SK-MEL-5 (cell line): ENCODE measurements around the gene RPL15. TPM values are rescaled to one million over a fixed set of nuclear protein-coding genes. Genes with fewer than 3 reads are reported as not detected.

Experiments used
- DNase-seq: peaks from one replicate; pipeline ENCODE4 v3.0.0-alpha.2; 2016; ENCODE audit warnings: low read depth, low spot score
- in situ Hi-C: cut with HindIII; loops from 2 replicates; pipeline ENCODE4 v1.10.0; 2016; ENCODE audit warnings: low sequenced_read_pairs, high pct_unique_total_duplicates, low pct_unique_long_range_greater_than_20kb
- total RNA-seq: library from RNA; depleted of rRNA; stranded (reverse); fragments of >200 nt; shearing (Covaris generic); gene quantifications from 2 replicates; pipeline ENCODE4 v1.2.3, GENCODE V29; 2014

RPL15 gene
- total RNA-seq, 1 experiment from 2014 or later = 2,511 TPM

DNA sequence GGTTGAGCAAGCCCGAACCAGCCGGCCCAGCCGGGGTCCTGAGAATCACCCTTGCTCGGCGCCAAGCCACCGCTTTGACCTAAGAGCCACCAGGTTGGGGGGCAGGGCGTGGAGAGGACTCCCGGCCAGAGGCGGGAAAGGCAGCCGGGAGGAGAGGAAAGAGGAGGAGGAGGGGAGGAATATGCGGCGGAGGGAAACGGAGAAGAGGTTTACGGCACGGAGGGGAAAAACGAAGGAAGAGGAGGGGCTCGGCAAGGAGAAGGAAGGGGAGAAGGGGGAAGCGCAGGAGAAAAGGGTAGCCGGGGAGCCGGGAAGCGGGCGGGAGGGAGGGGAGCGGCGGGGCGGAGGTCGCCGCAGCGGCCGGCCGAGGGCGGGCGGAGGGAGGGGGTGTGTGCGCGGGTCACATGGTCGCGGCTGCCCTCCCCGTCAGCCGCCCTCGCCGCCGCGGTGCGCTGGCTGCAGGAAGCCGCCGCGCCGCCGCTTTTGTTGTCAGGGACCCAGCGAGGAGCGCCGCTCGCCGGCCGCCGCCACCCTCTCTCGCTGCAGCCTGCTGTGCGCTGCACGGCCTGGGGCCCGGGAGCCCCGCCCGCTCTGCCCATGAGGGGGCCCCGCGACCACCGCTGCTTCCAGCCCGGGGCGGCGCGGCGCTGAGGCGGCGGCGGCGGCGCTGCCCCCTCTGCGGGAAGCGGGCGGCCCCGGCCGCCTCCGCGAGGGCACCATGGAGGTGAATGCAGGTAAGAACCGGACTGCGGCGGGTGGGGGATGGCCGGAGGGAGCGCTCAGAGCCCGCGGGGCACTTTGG is 28.1 kb downstream of the RPL15 start, which contains the start of gene NR1D2:
Gene NR1D2, plus strand, starts transcription at position 426 of the 802 bp plus-strand sequence. Its CDS starts 293 bp downstream, at position 719.
- in situ Hi-C loops = no loop called here
- DNase-seq = peak; percentile 76

- in situ Hi-C loops = no loop called here
- DNase-seq = no peak
These were observed 28.7 kb downstream of the RPL15 start for GRCh38 chr3:23945663-23945912.

DNA sequence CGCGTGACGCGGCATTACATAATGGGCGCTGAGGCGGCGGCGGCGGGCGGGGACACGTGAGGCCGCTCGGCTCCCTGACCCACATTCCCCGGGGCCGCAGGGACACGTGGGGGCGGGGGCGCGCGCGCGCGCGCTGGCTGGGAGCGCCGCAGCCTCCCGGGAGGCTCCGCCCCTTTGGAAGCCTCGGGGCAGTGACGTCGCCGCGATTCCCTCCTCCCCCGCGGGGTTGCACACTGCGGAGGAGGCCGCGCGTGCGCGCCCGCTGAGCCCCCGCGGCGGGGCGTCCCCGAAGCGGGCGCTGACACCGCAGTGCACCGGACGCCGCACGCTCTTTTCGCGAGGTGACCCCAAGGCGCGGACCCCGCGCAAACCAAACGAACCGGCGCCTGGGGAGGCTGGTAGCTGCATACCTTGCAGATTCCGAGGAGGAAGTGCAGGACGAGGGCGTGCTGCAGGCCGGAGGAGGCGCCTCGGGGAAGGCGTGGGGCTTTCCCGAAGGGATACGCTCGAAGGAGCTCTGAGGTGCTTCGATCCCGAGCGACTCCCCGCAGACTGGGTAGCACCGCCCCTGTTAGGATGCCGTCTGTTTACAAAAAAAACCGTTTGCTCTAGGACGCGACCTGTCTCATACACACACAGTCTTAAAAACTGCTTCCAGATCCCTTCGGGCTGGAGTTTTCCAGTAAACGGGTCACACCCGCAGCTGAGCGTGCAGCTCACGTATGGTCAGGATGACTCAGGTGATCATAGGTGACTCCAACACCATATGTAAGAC is 29.2 kb downstream of the RPL15 start:
- peak; percentile 93 for DNase-seq
- in situ Hi-C loops = no loop called here

GRCh38 chr3:23948761-23949160 is 31.8 kb downstream of the RPL15 start:
- in situ Hi-C loops = no loop called here
- no peak for DNase-seq

- no peak for DNase-seq
- in situ Hi-C loops = no loop called here
These were observed 32.9 kb downstream of the RPL15 start for GRCh38 chr3:23949784-23950183.

- in situ Hi-C loops = no loop called here
- DNase-seq = no peak
These were observed 33.4 kb downstream of the RPL15 start for GRCh38 chr3:23950293-23950692.

DNA sequence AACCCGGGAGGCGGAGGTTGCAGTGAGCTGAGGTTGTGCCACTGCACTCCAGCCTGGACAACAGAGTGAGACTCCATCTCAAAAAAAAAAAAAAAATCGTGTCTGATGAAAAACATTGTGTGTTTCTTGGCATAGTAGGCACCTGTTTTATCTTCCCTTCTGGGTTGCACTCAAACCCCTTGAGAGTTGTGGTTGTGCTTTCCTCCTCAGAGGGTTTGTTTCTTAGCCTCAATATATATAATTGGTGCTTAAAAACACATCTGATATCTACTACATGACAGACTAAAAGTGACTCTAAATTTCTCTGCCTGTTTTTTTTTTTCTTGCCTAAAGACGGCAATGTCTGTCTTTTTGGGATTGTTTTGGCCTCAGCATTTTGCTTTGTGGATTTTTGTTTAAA is 35.7 kb downstream of the RPL15 start:
- in situ Hi-C loops = no loop called here
- no peak for DNase-seq

GRCh38 chr3:23953523-23953922 is 36.6 kb downstream of the RPL15 start:
- DNase-seq = no peak

DNA sequence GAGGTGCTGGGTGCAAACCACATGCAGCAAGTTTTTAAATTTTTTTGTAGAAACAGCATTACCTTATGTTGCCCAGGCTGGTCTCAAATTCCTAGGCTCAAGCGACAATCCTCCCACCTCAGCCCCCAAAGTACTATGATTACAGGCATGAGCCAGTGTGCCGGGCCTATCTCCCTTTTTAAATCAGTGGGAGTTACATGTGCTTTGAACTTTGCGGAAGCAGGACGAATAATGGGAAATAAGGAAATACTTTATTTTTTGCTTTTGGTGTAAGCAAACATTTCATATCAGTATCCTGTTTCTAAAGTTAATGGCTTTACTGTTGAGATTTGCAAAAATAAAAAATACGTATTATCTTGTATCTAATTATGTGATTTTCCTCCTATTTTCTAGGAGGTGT is 37.2 kb downstream of the RPL15 start:
- in situ Hi-C loops = no loop called here
- no peak for DNase-seq

More at GRCh38 chr3:23953523-23953922, 36.6 kb downstream of the RPL15 start:
- in situ Hi-C loops = no loop called here

- DNase-seq = no peak
- in situ Hi-C loops = no loop called here
These were observed 39.8 kb downstream of the RPL15 start for GRCh38 chr3:23956701-23957100.

GRCh38 chr3:23959135-23959900 is 42.4 kb downstream of the RPL15 start:
- in situ Hi-C loops = no loop called here
- no peak for DNase-seq

- in situ Hi-C loops = no loop called here
- DNase-seq = no peak
These were observed 43.7 kb downstream of the RPL15 start for GRCh38 chr3:23960649-23961048.

DNA sequence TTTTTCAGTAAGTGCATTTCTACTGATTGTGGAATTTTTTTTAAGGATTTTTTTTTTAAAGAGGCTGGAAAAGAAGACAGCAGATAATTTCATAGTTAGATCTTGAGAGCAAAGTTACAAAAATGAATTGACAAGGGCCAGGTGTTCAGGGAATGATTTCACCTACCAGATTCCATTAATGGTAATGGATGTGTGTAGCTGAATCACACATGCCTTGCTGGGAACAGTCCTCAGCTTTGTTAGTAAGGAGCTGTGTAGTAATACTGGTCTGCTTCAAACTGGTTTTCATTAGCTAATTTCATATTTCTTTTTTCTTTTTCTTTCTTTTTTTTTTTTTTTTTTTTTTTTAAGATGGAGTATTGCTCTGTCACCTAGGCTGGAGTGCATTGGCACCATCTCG is 44.1 kb downstream of the RPL15 start:
- DNase-seq = no peak
- in situ Hi-C loops = no loop called here

DNA sequence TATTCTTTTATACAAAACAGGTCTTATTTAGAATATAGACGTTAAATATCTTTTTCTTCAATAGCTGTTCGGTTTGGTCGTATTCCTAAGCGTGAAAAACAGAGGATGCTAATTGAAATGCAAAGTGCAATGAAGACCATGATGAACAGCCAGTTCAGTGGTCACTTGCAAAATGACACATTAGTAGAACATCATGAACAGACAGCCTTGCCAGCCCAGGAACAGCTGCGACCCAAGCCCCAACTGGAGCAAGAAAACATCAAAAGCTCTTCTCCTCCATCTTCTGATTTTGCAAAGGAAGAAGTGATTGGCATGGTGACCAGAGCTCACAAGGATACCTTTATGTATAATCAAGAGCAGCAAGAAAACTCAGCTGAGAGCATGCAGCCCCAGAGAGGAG is 45.0 kb downstream of the RPL15 start:
- in situ Hi-C loops = no loop called here

GRCh38 chr3:23964537-23965235 is 47.8 kb downstream of the RPL15 start:
- DNase-seq = no peak

More for the DNA sequence above, 45.0 kb downstream of the RPL15 start:
- DNase-seq = no peak

DNA sequence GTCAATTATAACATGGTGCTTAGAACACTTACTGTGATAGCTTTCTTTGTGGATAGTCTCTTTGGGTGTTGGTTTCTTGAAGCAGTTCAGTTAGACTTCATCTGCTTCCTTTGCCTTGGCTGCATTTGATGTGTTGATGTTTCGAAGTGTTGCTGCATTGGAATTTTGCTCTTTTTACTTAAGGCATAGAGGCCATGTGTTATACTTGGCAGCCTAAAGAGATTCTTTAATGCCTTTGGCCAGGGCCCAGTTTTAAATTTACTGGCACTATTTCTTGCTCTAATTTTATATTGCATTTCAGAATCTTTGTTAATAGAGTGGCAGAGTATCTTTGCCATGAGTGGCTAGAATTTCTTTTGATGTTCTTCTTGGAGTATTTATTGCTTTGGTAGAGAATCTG is 49.4 kb downstream of the RPL15 start:
- in situ Hi-C loops = no loop called here

More at GRCh38 chr3:23964537-23965235, 47.8 kb downstream of the RPL15 start:
- in situ Hi-C loops = no loop called here

DNA sequence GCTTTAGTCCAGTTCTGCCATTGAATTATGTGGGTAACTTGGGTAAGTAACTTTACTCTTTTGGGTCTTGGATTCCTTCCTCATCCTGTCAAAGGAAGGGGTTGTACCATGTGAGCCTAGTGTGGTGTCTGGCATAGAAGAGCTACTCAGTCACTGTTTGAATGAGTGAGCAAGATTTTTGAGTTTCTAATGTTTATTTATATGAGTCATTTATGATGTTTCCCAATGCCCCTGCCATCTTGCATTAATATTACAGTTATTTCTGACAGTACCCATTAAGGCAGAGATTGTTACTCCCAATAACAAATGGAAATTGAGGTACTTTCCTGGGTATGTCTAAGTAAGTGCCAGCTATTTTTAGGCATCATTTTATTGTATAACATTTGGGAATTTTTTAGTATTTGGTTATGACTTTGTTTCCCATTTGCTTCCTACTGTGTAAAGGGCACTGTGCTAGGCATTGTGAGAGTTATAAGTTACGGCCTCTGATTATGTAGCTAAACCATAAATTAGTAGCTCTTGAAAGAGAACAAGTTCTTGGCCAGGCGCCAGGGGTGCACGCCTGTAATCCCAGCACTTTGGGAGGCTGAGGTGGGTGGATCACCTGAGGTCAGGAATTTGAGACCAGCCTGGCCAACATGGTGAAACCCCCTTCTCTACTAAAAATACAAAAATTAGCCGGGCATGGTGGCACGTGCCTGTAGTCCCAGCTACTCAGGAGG is 51.7 kb downstream of the RPL15 start:
- in situ Hi-C loops = no loop called here
- DNase-seq = no peak

More for the DNA sequence above, 49.4 kb downstream of the RPL15 start:
- DNase-seq = no peak
